HEK293T (cell line): ENCODE measurements around the gene CDH13.

Source experiments
- ARNT ChIP-seq: fragments of 450-650 bp; IDR thresholded peaks from 2 replicates; pipeline ENCODE4 v1.6.1; 2017; ENCODE audit warnings: mild to moderate bottlenecking
- CTBP1 ChIP-seq: fragments of 450-650 bp; IDR thresholded peaks from 2 replicates; pipeline ENCODE4 v1.6.1; 2016; ENCODE audit warnings: borderline replicate concordance
- ELF4 ChIP-seq: fragments of 450-650 bp; IDR thresholded peaks from 2 replicates; pipeline ENCODE4 v1.6.1; 2017; ENCODE audit warnings: antibody characterized with exemption
- FOXA1 ChIP-seq: fragments of 450-650 bp; IDR thresholded peaks from 2 replicates; pipeline ENCODE4 v1.6.1; 2016; ENCODE audit warnings: mild to moderate bottlenecking
- FOXK2 ChIP-seq: fragments of 450-650 bp; IDR thresholded peaks from 2 replicates; pipeline ENCODE4 v1.6.1; 2016; ENCODE audit warnings: mild to moderate bottlenecking
- FOXM1 ChIP-seq: fragments of 450-650 bp; IDR thresholded peaks from 2 replicates; pipeline ENCODE4 v1.6.1; 2017; ENCODE audit warnings: mild to moderate bottlenecking, borderline replicate concordance
- HDGF ChIP-seq: fragments of 450-650 bp; IDR thresholded peaks from 2 replicates; pipeline ENCODE4 v1.6.1; 2017; ENCODE audit warnings: antibody characterized with exemption, borderline replicate concordance
- LEF1 ChIP-seq: fragments of 450-650 bp; IDR thresholded peaks from 2 replicates; pipeline ENCODE4 v1.6.1; 2017; ENCODE audit warnings: mild to moderate bottlenecking, borderline replicate concordance
- PKNOX1 ChIP-seq: fragments of 450-650 bp; IDR thresholded peaks from 2 replicates; pipeline ENCODE4 v1.6.1; 2016
- SP1 ChIP-seq: fragments of 450-650 bp; IDR thresholded peaks from 2 replicates; pipeline ENCODE4 v1.6.1; 2017
- TARDBP ChIP-seq: fragments of 450-650 bp; IDR thresholded peaks from 2 replicates; pipeline ENCODE4 v1.6.1; 2016

- TF ChIP-seq FOXM1 (no peak), CTBP1 (no peak), TARDBP (no peak), SP1 (no peak), FOXK2 (no peak), FOXA1 (no peak), ELF4 (no peak), HDGF (no peak), ARNT (no peak), LEF1 (no peak), PKNOX1 (no peak)
These were observed 1112.2 kb downstream of the CDH13 start for GRCh38 chr16:83738923-83739503.
